ENCODE measurements around the gene ATAD3C.
A peak's percentile ranks its signal among the peaks of the same experiment; 100 is the strongest.
"Not testable (repeated sequence)": the region's sequence is repeated elsewhere in the genome, so short reads cannot be mapped to it uniquely, and the experiment has no call there.

Gene ATAD3C

GRCh38 chr1:1452365-1452739, 2.9 kb downstream of the ATAD3C start:
- not testable (repeated sequence) for DNase-seq

- no peak for DNase-seq
Observed at GRCh38 chr1:1452882-1453281, 3.4 kb downstream of the ATAD3C start.

GRCh38 chr1:1454286-1455056, 5.0 kb downstream of the ATAD3C start:
- not testable (repeated sequence) for DNase-seq

- no peak for DNase-seq
Observed at GRCh38 chr1:1455366-1455884, 5.9 kb downstream of the ATAD3C start.

GRCh38 chr1:1455934-1456333, 6.4 kb downstream of the ATAD3C start:
- not testable (repeated sequence) for DNase-seq

GRCh38 chr1:1456683-1457255, 7.3 kb downstream of the ATAD3C start:
- DNase-seq, result not testable (repeated sequence)

GRCh38 chr1:1459156-1459555, 9.7 kb downstream of the ATAD3C start:
- DNase-seq, result not testable (repeated sequence)

- not testable (repeated sequence) for DNase-seq
Observed at GRCh38 chr1:1459711-1460110, 10.2 kb downstream of the ATAD3C start.

GRCh38 chr1:1460540-1461130, 11.1 kb downstream of the ATAD3C start:
- no peak for DNase-seq

- no peak for DNase-seq
Observed at GRCh38 chr1:1461721-1462317, 12.3 kb downstream of the ATAD3C start.

- no peak for DNase-seq
Observed at GRCh38 chr1:1462318-1462966, 13.0 kb downstream of the ATAD3C start.

GRCh38 chr1:1463312-1463711, 13.8 kb downstream of the ATAD3C start:
- no peak for DNase-seq

GRCh38 chr1:1468196-1468985, 18.9 kb downstream of the ATAD3C start:
- not testable (repeated sequence) for DNase-seq

GRCh38 chr1:1470626-1471388, 21.3 kb downstream of the ATAD3C start:
- DNase-seq, result no peak

GRCh38 chr1:1471389-1472052, 22.0 kb downstream of the ATAD3C start, which contains the start of gene ATAD3B:
Gene ATAD3B, plus strand, starts transcription at chr1:1471765. Its CDS starts 120 bp downstream, at chr1:1471885.
- DNase-seq, result peak; percentile 77 to 84 (median 80)

GRCh38 chr1:1472053-1472876, 22.8 kb downstream of the ATAD3C start:
- DNase-seq, result not testable (repeated sequence)

GRCh38 chr1:1476011-1476410, 26.5 kb downstream of the ATAD3C start:
- not testable (repeated sequence) for DNase-seq

GRCh38 chr1:1477206-1477605, 27.7 kb downstream of the ATAD3C start:
- DNase-seq, result no peak

Data from activated CD4-positive, CD25-positive, alpha-beta regulatory T cell (primary cell).